Panc1 (cell line): ENCODE measurements around the gene PLPP1.

Source experiments
- CTCF ChIP-seq: fragments of 450-650 bp; IDR thresholded peaks from 2 replicates; pipeline ENCODE4 v1.5.1; 2017; ENCODE audit warnings: mild to moderate bottlenecking
- POLR2AphosphoS5 ChIP-seq: IDR thresholded peaks from 2 replicates; pipeline ENCODE4 v1.6.1; 2012; ENCODE audit warnings: mild to moderate bottlenecking, low read depth, low read length, moderate library complexity
- TCF7L2 ChIP-seq: IDR thresholded peaks from 2 replicates; pipeline ENCODE4 v1.6.1; 2011; ENCODE audit warnings: mild to moderate bottlenecking, low read depth, low read length, inconsistent platforms
- TF ChIP-seq, protein P1 (sequence below), 2 experiments: IDR thresholded peaks; 2 replicates each; pipeline ENCODE4 v1.6.1; 2011 to 2012; ENCODE audit warnings: low read depth in 2 of 2, control low read depth in 1 of 2, low read length in 1 of 2, mild to moderate bottlenecking in 1 of 2, moderate library complexity in 1 of 2; ENCODE audit not compliant: insufficient read depth in 1 of 2

DNA sequence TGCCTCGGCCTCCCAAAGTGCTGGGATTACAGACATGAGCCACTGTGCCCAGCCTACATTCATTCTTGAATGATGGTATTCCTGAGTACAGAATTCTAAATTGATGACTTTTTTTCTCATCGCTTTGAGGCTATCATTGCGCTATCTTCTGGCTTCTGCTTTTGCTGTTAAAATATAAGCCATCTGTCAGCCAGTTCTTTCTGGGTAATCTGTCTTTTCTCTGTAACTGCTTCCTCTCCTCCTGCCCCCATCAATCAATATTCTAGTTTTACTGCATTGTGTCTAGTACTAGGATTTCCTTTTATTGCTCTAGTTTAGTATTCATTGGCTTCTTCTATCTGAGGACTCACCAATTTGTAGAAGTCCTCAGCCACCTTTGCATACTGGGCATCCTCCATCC is 89.0 kb downstream of the PLPP1 start:
- no peak for TF ChIP-seq CTCF
- TF ChIP-seq TCF7L2 = no peak
- TF ChIP-seq, protein P1, sequence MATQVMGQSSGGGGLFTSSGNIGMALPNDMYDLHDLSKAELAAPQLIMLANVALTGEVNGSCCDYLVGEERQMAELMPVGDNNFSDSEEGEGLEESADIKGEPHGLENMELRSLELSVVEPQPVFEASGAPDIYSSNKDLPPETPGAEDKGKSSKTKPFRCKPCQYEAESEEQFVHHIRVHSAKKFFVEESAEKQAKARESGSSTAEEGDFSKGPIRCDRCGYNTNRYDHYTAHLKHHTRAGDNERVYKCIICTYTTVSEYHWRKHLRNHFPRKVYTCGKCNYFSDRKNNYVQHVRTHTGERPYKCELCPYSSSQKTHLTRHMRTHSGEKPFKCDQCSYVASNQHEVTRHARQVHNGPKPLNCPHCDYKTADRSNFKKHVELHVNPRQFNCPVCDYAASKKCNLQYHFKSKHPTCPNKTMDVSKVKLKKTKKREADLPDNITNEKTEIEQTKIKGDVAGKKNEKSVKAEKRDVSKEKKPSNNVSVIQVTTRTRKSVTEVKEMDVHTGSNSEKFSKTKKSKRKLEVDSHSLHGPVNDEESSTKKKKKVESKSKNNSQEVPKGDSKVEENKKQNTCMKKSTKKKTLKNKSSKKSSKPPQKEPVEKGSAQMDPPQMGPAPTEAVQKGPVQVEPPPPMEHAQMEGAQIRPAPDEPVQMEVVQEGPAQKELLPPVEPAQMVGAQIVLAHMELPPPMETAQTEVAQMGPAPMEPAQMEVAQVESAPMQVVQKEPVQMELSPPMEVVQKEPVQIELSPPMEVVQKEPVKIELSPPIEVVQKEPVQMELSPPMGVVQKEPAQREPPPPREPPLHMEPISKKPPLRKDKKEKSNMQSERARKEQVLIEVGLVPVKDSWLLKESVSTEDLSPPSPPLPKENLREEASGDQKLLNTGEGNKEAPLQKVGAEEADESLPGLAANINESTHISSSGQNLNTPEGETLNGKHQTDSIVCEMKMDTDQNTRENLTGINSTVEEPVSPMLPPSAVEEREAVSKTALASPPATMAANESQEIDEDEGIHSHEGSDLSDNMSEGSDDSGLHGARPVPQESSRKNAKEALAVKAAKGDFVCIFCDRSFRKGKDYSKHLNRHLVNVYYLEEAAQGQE (IDR thresholded peaks at IDR 0.05; ENCODE audit: insufficient read depth in 1 of 2, low read depth in 2 of 2, low read length in 1 of 2) = no peak
- no peak for TF ChIP-seq POLR2AphosphoS5
